HG02840 (cell line): ENCODE results near the gene SUGCT.
"Not testable (repeated sequence)": the region's sequence is repeated elsewhere in the genome, so short reads cannot be mapped to it uniquely, and the experiment has no call there.

Source experiments
- ATAC-seq: cut with Tn5 transposase; IDR thresholded peaks from one replicate; pipeline ENCODE4 v1.9.1; 2021; ENCODE audit warnings: mild to moderate bottlenecking, moderate library complexity, moderate number of reproducible peaks; ENCODE audit not compliant: unreplicated experiment, low FRiP score

SUGCT gene

GRCh38 chr7:40239755-40240303 lies 105.0 kb downstream of the SUGCT start:
- ATAC-seq, result no peak

- no peak for ATAC-seq
These were observed 108.3 kb downstream of the SUGCT start for GRCh38 chr7:40243076-40243475.

- ATAC-seq, result no peak
These were observed 109.4 kb downstream of the SUGCT start for GRCh38 chr7:40244226-40244625.

GRCh38 chr7:40248681-40249080 lies 113.9 kb downstream of the SUGCT start:
- ATAC-seq, result no peak

GRCh38 chr7:40253444-40253843 lies 118.6 kb downstream of the SUGCT start:
- not testable (repeated sequence) for ATAC-seq

GRCh38 chr7:40263752-40264390 lies 129.1 kb downstream of the SUGCT start:
- no peak for ATAC-seq

GRCh38 chr7:40267583-40267982 lies 132.8 kb downstream of the SUGCT start:
- ATAC-seq, result no peak

GRCh38 chr7:40268810-40269209 lies 134.0 kb downstream of the SUGCT start:
- not testable (repeated sequence) for ATAC-seq

GRCh38 chr7:40276061-40276460 lies 141.3 kb downstream of the SUGCT start:
- ATAC-seq, result no peak

GRCh38 chr7:40279991-40280390 lies 145.2 kb downstream of the SUGCT start:
- no peak for ATAC-seq

- no peak for ATAC-seq
These were observed 148.1 kb downstream of the SUGCT start for GRCh38 chr7:40282858-40283257.

GRCh38 chr7:40283391-40283790 lies 148.6 kb downstream of the SUGCT start:
- ATAC-seq, result no peak

GRCh38 chr7:40288827-40289226 lies 154.0 kb downstream of the SUGCT start:
- ATAC-seq, result no peak

- no peak for ATAC-seq
These were observed 163.0 kb downstream of the SUGCT start for GRCh38 chr7:40297741-40298311.

GRCh38 chr7:40298421-40298820 lies 163.6 kb downstream of the SUGCT start:
- no peak for ATAC-seq

- ATAC-seq, result no peak
These were observed 164.3 kb downstream of the SUGCT start for GRCh38 chr7:40299097-40299496.

- no peak for ATAC-seq
These were observed 165.4 kb downstream of the SUGCT start for GRCh38 chr7:40300146-40300670.

- ATAC-seq, result no peak
These were observed 166.8 kb downstream of the SUGCT start for GRCh38 chr7:40301486-40302068.

GRCh38 chr7:40303996-40304395 lies 169.2 kb downstream of the SUGCT start:
- no peak for ATAC-seq

GRCh38 chr7:40305229-40305628 lies 170.4 kb downstream of the SUGCT start:
- no peak for ATAC-seq

GRCh38 chr7:40306025-40306424 lies 171.2 kb downstream of the SUGCT start:
- ATAC-seq, result no peak

- no peak for ATAC-seq
These were observed 171.8 kb downstream of the SUGCT start for GRCh38 chr7:40306596-40306995.
